AG04449 (cell line): Measurements from ENCODE around the gene KLHL11.

Experiments used
- CTCF ChIA-PET: fragments of 350-600 bp; formaldehyde crosslinking; extraction: SDS; loops from one replicate; lab custom pipeline; 2021; ENCODE audit warnings: antibody characterized with exemption; lab: Yijun Ruan, JAX
- POLR2A ChIA-PET: fragments of 400-600, 350-600 bp; formaldehyde crosslinking; extraction: SDS; loops from one replicate; lab custom pipeline; 2020; ENCODE audit warnings: antibody characterized with exemption, inconsistent platforms; lab: Yijun Ruan, JAX
- DNase-seq: peaks from one replicate; pipeline ENCODE4 v3.0.0-alpha.2; 2010; ENCODE audit warnings: low read depth, low spot score
- H3K4me3 ChIP-seq: 2 replicates; pipeline ENCODE4 v1.5.1; 2011; ENCODE audit warnings: low read depth, mild to moderate bottlenecking, control low read depth, low read length
- TF ChIP-seq, protein P1 (sequence below): IDR thresholded peaks from one replicate; pipeline ENCODE4 v1.5.1; 2011; ENCODE audit warnings: mild to moderate bottlenecking, moderate library complexity, low read length, control low read depth, inconsistent platforms; ENCODE audit not compliant: insufficient read depth; ENCODE audit errors: missing control alignments

The KLHL11 gene

DNA sequence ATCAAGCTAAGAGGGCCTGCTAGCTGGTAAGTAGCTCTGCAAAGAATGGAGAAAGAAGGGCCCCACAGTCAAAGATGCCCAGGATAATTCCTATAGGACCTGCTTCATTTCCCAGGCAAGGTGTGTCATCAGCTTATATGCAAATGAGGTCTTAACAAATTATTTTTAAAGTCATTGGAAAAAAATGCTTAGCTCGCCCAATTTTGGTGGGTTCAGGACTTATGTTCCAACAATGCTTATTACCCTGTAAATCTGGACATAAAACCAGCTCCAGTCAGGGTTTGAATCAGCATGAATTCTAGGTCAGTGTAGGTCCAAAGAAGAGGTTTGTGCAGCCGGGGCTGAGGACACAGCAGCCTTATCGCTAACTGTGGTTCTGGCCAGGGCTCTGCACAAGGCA, 28.2 kb upstream of the KLHL11 start:
- CTCF ChIA-PET: interaction anchor here (1.3 to 1.5 kb wide), 2 partner anchors 20 to 77 kb away, joined by 3 read pairs; no protein-coding TSS in a partner anchor
- TF ChIP-seq, protein P1, sequence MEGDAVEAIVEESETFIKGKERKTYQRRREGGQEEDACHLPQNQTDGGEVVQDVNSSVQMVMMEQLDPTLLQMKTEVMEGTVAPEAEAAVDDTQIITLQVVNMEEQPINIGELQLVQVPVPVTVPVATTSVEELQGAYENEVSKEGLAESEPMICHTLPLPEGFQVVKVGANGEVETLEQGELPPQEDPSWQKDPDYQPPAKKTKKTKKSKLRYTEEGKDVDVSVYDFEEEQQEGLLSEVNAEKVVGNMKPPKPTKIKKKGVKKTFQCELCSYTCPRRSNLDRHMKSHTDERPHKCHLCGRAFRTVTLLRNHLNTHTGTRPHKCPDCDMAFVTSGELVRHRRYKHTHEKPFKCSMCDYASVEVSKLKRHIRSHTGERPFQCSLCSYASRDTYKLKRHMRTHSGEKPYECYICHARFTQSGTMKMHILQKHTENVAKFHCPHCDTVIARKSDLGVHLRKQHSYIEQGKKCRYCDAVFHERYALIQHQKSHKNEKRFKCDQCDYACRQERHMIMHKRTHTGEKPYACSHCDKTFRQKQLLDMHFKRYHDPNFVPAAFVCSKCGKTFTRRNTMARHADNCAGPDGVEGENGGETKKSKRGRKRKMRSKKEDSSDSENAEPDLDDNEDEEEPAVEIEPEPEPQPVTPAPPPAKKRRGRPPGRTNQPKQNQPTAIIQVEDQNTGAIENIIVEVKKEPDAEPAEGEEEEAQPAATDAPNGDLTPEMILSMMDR: no peak
- DNase-seq: no peak
- POLR2A ChIA-PET: interaction anchor here (2.1 kb wide), 1 partner anchor 18 kb away, joined by 21 read pairs; no protein-coding TSS in a partner anchor
- no peak overlapping the region for H3K4me3 ChIP-seq

GRCh38 chr17:41892021-41892376, 26.8 kb upstream of the KLHL11 start:
- ChIA-PET CTCF (no interaction called here), POLR2A (no interaction called here)
- TF ChIP-seq, protein P1: no peak
- no peak overlapping the region for H3K4me3 ChIP-seq
- DNase-seq: no peak

DNA sequence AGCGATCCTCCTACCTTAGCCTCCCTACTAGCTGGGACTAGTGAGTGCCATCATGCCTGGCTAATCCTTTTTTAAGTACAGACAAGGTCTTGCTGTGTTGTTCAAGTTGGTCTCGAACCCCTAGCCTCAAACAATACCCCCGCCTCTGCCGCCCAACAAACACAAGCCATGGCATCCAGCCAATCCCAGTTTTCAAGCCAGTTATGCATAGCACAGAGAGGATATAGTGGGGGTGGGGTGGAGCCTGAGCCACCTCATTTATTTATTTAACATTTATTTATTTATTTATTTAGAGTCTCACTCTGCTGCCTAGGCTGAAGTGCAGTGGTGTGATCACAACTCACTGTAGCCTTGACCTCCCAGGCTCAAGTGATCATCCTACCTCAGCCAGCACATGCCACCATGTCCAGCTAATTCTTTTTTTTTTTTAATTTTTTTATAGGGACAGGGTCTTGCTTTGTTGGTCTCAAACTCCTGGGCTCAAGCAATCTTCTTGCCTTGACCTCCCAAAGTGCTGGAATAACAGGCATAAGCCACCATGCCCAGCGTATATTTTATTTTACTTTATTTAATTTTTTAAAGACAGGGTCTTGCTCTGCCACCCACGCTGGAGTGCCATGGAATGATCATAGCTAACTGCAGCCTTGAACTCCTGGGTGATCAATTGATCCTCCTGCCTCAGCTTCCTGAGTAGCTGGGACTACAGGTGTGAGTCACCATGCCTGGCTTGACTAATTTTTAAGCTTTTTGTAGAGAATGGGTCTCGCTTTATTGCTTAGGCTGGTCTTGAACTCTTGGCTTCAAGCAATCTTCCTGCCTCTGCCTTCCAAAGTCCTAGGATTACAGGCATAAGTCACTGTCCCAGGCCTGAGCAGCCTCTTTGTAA, 26.2 kb upstream of the KLHL11 start:
- DNase-seq: no peak
- no peak overlapping the region for H3K4me3 ChIP-seq
- ChIA-PET CTCF (interaction anchor here (1.3 kb wide), 1 partner anchor 18 kb away, joined by 3 read pairs; no protein-coding TSS in a partner anchor), POLR2A (no interaction called here)
- TF ChIP-seq, protein P1: no peak

DNA sequence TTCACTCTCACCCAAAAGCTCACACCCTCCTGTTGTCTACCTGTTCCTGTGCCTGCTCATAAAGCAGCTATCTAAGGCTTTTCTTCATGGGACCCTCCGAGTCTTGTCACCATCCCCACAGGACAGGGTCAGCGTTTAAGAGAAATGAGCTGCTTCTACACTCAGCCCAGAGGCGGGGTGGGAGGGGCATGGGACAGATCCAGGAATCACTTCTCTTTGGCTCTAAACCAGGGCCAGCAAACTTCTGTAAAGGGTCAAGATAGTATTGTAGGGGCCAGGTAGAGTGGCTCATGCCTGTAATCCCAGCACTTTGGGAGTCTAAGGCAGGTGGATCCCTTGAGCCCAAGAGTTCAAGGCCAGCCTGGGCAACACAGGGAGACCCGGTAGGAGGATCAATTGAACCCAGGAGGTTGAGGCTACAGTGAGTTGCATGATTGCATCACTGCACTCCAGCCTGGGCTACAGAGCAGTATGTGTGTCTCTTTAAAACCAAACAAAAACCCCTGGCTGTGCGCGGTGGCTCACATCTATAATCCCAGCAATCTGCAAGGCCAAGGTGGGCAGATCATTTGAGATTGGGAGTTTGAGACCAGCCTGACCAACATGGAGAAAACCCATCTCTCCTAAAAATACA, 23.2 kb upstream of the KLHL11 start:
- no peak for DNase-seq
- TF ChIP-seq, protein P1: no peak
- ChIA-PET CTCF (no interaction called here), POLR2A (no interaction called here)
- H3K4me3 ChIP-seq: no peak overlapping the region

DNA sequence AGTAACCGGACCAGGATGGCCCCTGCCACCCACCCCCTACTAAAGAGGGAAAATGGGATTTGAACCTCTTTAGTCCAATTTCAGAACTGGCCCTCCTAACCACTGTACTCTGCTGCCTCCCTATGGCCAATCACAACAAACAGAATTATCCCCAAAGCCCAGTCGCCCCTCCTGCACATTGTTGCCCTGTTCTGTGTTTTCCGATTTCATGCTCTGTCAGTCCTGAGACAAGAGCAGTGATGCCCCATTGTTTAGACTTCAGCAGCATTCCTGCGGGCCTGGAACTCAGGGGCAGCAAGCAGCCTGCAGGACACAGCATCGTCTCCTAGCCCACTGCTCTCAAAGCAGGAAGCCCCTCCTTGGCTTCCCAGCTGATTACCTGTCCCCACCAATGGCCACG, 20.5 kb upstream of the KLHL11 start:
- no peak for DNase-seq
- ChIA-PET POLR2A (no interaction called here), CTCF (interaction anchor here (1.0 to 1.2 kb wide), 2 partner anchors 27 to 74 kb away, joined by 3 to 5 read pairs; no protein-coding TSS in a partner anchor)
- no peak overlapping the region for H3K4me3 ChIP-seq
- TF ChIP-seq, protein P1: peak; percentile 9

GRCh38 chr17:41882756-41883155, 17.5 kb upstream of the KLHL11 start:
- no peak for DNase-seq
- TF ChIP-seq, protein P1: no peak
- ChIA-PET POLR2A (no interaction called here), CTCF (no interaction called here)
- H3K4me3 ChIP-seq: no peak overlapping the region
